Calu3 (cell line): ENCODE data around the gene CUL3. TPM values are rescaled to one million over a fixed set of nuclear protein-coding genes. Genes with fewer than 3 reads are reported as not detected.

Source experiments
- BruUV-seq: library from RNA; stranded (reverse); fragments of 400-500 nt; replicated peaks from 2 replicates; lab custom pipeline; 2021; lab: Mats Ljungman, UMichigan
- CTCF ChIA-PET: fragments of 300-600 bp; sonication (Branson Sonifier 250); formaldehyde crosslinking; loops from one replicate; lab custom pipeline; 2022; ENCODE audit warnings: antibody characterized with exemption; lab: Charles Lee
- DNase-seq: peaks from one replicate; pipeline ENCODE4 v3.0.0; 2022
- H3K27ac Mint-ChIP-seq: one replicate; pipeline ENCODE4 v1.8.0; 2022; ENCODE audit warnings: mixed read lengths; ENCODE audit not compliant: unreplicated experiment
- H3K27me3 Mint-ChIP-seq: one replicate; pipeline ENCODE4 v1.8.0; 2022; ENCODE audit warnings: mixed read lengths; ENCODE audit not compliant: unreplicated experiment
- H3K36me3 Mint-ChIP-seq: one replicate; pipeline ENCODE4 v1.8.0; 2022; ENCODE audit warnings: mild to moderate bottlenecking, moderate library complexity, mixed read lengths; ENCODE audit not compliant: insufficient read depth, unreplicated experiment
- H3K4me1 Mint-ChIP-seq: one replicate; pipeline ENCODE4 v1.8.0; 2022; ENCODE audit warnings: mild to moderate bottlenecking, low read depth, mixed read lengths; ENCODE audit not compliant: unreplicated experiment
- H3K4me3 Mint-ChIP-seq: one replicate; pipeline ENCODE4 v1.8.0; 2022; ENCODE audit warnings: mild to moderate bottlenecking, low read depth, moderate library complexity, mixed read lengths; ENCODE audit not compliant: unreplicated experiment
- H3K9me3 Mint-ChIP-seq: one replicate; pipeline ENCODE4 v1.8.0; 2022; ENCODE audit warnings: low read depth, mixed read lengths; ENCODE audit not compliant: unreplicated experiment
- CTCF ChIP-seq: fragments of 200-600 bp; IDR thresholded peaks from one replicate; pipeline ENCODE4 v1.8.0; 2022; ENCODE audit warnings: antibody characterized with exemption; ENCODE audit not compliant: unreplicated experiment
- intact Hi-C: fragments of 100-400 bp; cut with micrococcal nuclease; formaldehyde crosslinking; loops from one replicate; pipeline ENCODE4 v1.10.0; 2022; ENCODE audit not compliant: unreplicated experiment
- total RNA-seq: library from RNA; stranded (reverse); gene quantifications from 2 replicates; pipeline ENCODE4 v1.2.3, GENCODE V29; 2022

Gene CUL3
- total RNA-seq, 1 experiment from 2014 or later = 89.3 TPM

DNA sequence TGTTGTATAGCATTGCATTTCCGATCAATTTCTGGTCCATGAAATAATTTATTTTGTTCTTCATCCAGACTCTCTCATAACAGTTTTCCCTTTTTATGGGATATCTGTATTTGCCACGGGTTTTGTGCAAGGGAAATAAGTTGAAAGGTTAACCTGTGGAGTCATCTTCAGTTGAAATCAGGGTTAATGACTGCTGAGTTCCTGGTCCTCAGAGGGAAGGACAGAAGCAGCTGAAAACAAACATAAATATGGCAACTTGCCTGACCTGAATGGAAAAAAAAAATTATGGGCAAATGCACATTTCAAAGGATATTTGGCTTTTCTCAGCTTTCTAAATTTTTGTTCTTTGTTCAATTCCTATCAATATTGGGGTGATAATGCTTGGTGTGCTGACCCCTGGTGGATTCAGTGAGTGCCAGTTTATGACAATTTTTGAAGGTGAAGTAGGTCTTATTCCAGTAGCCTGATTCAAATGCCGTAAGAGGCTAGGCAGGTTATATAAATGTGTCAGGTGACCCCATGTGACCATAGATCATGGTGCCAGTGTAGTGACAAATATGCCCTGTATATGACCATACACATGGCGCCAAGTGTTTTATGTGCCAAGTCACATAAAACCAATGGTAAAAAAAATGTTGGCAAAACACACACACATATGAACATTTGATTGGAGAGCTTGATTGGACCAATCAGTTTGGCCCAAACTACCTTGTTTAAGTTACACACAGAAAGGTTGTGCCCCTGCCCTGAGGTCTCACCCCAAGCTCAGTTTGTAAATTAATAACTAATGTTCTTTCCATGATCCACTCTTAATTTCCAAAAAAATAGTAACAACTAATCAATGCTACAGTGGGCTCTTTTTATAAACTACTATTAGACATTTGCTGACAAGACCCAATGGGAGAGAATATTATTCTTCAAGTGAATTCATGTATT lies 135.7 kb downstream of the CUL3 start:
- no peaks in the 10 kb centered on the region for H3K4me1 Mint-ChIP-seq
- H3K27ac Mint-ChIP-seq = no peak overlapping the region
- H3K4me3 Mint-ChIP-seq = no peak overlapping the region
- DNase-seq = peak; percentile 28
- CTCF ChIA-PET = interaction anchor here (0.6 to 0.7 kb wide), 2 partner anchors 136 to 479 kb away, joined by 3 read pairs; partner anchors contain the start of gene CUL3
- no peaks in the 10 kb centered on the region for H3K36me3 Mint-ChIP-seq
- intact Hi-C loops = loop anchor here (1.0 to 5.0 kb wide), 2 partner anchors 92 to 198 kb away; no protein-coding TSS in a partner anchor
- peak; percentile 62 for TF ChIP-seq CTCF
- H3K9me3 Mint-ChIP-seq = no peaks in the 10 kb centered on the region
- no peaks in the 10 kb centered on the region for H3K27me3 Mint-ChIP-seq
- BruUV-seq = no TSS peak

DNA sequence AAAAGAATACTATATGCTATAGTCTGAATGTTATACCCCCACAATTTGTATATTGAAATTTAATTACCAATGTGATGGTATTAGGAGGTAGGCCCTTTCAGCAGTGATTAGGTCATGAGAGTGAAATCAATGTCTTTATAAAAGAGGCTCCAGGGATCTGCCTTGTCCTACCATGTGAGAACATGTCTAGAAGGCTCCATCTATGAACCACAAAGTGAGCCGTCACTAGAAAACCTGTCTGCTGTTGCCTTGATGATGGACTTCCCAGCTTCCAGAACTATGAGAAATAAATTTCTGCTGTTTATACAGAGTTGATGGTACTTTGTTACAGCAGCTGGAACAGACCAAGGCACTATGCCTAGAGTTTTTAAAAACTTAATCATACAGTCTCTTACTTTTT lies 136.9 kb downstream of the CUL3 start:
- BruUV-seq = no TSS peak
- Mint-ChIP-seq H3K4me3 (no peak overlapping the region), H3K4me1 (peaks cover 6% of the 10 kb centered on the region), H3K27ac (no peak overlapping the region), H3K9me3 (no peaks in the 10 kb centered on the region), H3K36me3 (no peaks in the 10 kb centered on the region), H3K27me3 (no peaks in the 10 kb centered on the region)
- CTCF ChIA-PET = no interaction called here
- no peak for TF ChIP-seq CTCF
- intact Hi-C loops = loop anchor here (5.0 kb wide), 1 partner anchor 199 kb away; no protein-coding TSS in a partner anchor
- DNase-seq = no peak

- TF ChIP-seq CTCF = no peak
- CTCF ChIA-PET = no interaction called here
- Mint-ChIP-seq H3K4me1 (peaks cover 31% of the 10 kb centered on the region), H3K9me3 (no peaks in the 10 kb centered on the region), H3K27ac (no peak overlapping the region), H3K4me3 (no peak overlapping the region), H3K36me3 (peaks cover 14% of the 10 kb centered on the region), H3K27me3 (no peaks in the 10 kb centered on the region)
- no peak for DNase-seq
- intact Hi-C loops = loop anchor here (5.0 kb wide), 1 partner anchor 203 kb away; no protein-coding TSS in a partner anchor
- BruUV-seq = no TSS peak
Observed at GRCh38 chr2:224444783-224445182, 140.4 kb downstream of the CUL3 start.

- peak overlapping the region; percentile 73 for H3K4me3 Mint-ChIP-seq
- H3K36me3 Mint-ChIP-seq = peaks cover 14% of the 10 kb centered on the region
- H3K27ac Mint-ChIP-seq = peak overlapping the region; percentile 72
- intact Hi-C loops = no loop called here
- peaks cover 31% of the 10 kb centered on the region for H3K4me1 Mint-ChIP-seq
- no peaks in the 10 kb centered on the region for H3K27me3 Mint-ChIP-seq
- no peak for DNase-seq
- CTCF ChIA-PET = no interaction called here
- no peaks in the 10 kb centered on the region for H3K9me3 Mint-ChIP-seq
- no peak for TF ChIP-seq CTCF
- BruUV-seq = no TSS peak
Observed at GRCh38 chr2:224444021-224444420, 141.1 kb downstream of the CUL3 start.
